NCI-H128 (cell line): ENCODE results near the gene LRRC45.

Source experiments
- DNase-seq: peaks from one replicate; lab custom pipeline; 2025; ENCODE audit not compliant: unreplicated experiment; lab: John Stamatoyannopoulos, UW

Gene LRRC45

DNA sequence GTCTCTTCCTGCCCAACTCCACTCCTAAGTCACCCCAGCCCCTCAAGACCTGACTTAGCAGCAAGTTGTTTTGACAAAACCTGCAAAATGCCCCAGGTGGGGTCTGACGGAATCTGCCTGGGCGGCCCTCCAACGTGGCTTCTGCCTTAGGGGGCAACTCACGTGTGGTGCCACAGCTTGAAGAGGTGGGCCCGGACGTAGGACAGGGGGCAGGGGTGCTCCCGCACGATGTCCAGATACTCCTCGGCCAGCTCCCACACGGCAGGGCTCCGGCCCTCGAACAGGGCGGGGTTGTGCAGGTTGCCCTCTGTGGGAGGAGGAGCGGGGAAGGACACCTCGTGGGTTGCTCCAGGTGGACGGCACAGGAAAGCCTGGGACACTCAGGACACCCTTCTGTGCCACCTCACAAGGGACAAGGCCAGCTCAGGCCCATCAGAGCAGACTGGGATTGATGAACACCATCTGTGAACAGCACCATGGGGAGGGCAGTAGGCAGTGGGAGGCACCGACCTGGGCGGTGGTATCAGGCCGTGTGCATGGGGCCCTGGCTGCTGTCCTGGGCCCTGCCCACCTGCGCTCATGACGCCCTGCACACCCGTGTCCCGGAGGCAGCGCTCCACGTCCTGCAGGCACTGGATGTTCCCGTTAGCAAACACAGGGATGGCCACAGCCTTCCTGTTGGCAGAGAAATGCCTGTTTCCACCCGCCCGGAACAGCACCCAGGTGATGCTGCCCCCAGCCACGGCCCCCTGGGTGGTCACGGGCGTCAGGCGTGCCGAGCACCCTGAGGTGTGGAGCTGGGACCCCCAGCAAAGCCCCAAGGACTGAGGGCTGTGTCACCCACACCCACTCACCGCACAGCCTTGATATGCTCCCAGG is 38.2 kb downstream of the LRRC45 start:
- DNase-seq = no peak

DNA sequence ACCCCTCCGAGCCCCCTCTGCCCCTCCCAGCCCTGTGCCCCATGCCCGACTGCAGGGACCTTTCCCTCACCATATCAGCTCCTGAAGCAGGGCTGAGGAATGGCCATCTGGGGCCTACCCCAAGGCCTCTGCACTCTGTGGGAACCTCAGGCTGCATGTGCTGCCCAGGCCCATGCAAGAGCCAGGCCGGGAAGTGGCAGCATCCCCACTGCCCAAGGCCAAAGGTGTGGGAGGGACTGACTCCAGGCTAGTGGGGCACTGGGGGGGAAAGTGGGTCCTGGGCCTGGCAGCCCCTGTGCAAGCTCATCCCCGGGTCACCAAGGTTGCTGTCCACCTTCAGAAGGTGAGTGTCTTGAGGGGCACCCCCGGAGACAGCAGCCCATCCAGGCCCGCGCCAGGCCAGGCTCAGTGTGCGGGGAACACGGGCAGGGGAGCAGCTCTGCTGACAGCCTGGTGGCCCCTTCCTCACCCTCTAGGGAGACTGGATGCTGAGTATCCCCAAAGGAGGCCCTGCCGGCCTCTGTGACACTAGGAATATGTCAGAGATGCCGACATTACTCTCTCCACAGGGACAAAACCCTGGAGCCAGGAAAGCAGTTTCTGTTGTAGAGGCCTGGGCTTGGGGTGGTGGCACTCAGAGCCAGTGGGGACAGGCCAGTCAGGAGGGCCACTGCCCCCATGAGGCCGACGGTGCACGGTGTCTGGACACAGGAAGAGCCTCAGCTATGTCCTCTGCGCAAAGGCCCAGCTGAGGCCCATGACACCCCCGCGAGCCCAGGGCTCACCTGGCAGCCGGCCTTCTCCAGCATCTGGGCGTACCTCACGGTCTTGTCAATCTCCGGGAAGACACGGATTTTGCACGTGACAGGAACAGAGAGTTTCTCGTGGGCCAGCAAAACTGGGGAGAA is 39.2 kb downstream of the LRRC45 start:
- DNase-seq = no peak

DNA sequence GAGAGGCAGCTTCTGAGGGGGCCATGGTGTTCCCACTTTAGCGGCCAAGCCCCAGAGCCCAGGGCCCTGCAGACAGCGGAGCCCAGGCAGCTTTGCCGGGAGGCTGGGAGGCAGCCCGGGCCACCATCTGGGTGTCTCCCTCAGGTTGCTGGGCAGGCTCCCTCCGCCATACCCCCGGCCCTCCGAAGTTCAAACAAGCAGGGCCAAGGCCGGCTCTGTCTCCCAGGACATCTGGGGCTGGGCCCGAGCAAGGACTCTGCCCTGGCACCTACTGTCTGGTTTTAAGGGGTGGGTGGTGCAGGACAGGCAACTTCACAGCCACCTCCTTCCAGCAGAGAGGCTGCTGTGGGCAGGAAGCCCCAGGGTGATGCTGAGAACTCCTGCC is 39.9 kb downstream of the LRRC45 start:
- DNase-seq = no peak

DNA sequence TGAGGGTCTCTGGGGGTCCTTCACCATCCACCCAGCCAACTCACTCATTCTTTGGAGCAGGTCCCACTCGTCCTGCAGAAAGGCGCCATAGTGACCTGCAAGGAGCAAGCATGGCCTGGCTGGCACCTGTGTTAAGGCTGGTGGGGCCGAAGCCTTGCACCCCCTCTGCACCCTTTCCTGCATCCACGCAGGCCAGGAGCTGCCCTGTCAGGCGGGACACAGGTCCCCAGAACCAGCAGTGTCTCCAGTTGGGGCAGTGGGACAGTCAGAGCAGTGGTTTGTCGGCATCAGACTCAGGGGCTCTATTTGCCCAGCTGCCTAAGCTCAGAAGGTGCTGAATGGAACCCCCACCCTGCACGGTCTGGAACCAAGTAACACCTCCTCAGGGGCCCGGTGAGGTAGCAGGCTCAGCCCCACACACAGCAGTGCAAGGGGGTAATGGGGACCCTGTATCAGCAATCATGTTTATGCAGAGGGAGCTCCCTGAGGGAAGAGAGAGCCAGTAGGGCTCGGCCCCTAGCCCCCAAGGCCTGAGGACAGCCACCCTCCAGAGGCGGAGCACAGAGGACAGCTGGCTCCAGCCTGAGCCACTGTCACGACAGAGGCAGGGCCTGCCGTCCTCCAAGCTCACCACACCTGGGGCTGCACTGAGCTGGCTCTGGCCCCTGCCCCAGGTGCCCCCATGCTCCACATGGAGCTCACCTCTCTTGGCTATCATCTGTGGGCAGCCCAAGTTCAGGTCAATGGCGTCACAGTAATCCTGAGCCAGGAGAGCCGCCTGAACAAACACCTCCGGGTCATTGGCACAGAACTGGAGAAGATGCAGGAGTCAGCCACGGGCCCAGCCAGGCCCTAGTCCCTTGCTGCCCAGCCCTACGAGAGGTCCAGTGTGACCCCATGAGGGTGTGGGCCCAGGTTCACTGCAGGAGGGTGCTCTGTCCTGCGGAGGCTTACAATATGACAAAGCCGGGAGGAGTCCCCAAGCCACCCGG is 40.6 kb downstream of the LRRC45 start:
- DNase-seq = no peak

DNA sequence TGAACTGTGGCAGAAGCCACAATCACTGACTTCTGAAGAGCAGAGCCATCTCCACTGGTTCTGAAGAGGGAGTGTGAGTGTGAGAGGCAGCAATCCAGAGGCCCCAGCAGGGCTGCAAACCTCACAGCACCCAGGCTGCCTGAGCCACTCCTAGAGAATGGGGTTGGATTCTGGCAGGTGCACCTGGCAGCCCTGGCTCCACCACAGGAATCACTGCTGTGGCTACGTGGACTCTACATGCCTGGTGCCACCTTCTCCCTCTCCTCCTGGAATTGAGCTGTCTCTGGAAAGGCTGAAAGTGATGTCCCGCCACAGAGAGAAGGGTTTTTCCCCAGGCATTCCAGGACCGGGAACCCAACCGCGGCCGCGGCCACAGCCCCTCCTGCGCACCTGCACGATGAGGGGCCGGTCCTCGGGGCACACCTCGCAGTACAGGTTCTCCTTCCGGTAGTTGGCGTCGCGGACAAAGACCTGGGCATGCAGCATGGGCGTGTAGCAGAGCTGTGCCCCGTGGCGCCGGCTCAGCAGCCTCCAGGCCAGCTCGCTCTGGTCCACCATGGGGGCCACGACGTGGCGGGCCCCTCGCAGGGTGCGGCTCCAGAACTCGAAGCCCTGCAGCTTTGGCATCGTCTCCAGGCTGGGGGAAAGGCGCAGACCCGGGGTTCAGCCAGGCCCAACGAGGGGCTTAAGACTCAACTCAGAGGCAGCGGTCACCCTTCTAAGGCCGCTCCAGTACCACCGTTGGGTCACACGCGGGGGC is 41.5 kb downstream of the LRRC45 start:
- no peak for DNase-seq

DNA sequence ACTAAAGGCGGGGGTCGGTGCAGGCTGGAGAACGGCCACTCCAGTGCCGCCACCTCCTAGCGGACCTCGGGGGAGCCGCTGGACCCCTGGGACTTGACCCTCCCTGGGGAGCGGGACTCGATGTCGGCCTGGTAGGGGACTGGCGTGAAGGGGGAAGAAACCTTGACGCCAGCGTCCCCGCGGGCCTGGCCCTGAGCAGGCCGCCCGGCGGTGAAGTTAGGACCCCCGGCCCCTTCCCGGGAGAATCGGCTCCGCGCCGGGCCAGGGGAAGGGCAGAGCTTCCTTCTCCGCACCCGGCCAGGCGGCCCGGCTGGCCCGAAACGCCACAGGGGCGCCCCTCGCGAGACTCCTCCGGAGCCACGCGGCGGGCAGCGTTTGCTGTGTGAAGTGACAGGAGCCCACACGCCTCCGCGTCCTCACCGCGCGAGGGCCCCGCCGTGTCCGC is 42.1 kb downstream of the LRRC45 start:
- DNase-seq = no peak

DNA sequence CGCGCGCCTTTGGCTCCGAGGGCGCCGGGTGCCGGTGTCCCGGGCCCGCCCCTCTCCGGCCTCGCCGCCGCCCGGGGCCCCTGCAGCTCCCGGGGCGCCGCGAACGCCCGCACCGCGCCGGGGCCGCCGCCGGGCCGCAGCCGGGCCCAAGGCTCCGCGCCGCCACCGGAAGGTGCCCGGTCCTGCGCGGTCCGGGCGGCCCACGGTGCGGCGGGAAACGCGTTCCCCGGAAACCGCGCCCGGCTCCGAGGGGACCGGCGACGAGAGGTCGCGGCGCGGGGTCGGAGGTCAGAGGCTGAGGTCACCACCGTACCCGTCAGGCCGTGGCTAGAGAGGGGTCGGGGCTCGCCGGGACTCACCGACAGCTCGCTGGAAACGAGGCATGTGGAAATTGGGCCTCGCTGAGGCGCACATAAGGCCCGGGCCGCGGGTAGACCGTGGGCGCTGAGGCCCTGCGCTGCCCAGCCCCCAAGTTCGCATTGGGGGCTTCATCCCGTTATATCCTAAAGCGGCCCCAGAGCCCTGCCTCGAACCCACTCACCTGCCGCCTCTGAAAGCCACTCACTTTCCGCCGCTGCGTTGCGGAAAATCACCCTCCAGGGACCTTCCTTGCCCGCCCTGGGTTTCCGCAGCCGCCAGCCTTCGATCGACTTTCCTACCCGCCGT is 42.7 kb downstream of the LRRC45 start, which contains the start of gene DUS1L:
Gene DUS1L (minus strand): TSS at position 167 of the 666 bp plus-strand sequence. CDS start 745 bp downstream, outside the sequence.
- DNase-seq = no peak

DNA sequence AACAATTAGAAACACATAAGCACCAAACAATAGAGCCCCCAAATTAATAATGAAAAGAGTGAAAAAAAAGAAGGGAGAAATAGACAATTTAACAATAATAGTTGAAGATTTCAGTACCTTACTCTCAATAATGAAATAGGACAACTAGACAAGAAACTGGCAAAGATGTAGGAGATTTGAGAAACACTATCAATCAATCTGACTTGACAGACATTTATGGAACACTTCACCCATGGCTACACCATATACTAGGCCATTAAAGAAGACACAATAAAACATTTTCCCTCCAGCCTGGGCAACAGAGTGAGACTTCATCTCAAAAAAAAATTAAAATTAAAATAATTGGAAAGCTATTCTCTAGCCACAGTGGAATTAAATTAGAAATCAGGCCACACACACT is 47.5 kb downstream of the LRRC45 start:
- DNase-seq = no peak

DNA sequence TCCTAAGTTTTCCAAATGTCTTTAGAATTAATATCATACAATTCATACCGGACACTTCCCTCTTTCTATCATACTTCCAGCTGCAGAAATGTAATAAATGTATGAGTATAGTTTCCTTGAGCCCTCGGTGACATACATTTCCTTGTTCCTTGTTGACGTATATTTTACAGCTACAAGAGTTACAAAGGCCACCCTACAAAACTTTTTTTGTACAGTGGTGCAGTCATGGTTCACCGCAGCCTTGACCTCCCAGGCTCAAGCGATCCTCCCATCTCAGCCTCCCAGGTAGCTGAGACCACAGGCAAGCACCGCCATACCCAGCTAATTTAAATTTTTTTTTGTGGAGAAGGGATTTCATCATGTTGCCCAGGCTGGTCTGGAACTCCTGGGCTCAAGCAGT is 49.7 kb downstream of the LRRC45 start:
- DNase-seq = no peak

DNA sequence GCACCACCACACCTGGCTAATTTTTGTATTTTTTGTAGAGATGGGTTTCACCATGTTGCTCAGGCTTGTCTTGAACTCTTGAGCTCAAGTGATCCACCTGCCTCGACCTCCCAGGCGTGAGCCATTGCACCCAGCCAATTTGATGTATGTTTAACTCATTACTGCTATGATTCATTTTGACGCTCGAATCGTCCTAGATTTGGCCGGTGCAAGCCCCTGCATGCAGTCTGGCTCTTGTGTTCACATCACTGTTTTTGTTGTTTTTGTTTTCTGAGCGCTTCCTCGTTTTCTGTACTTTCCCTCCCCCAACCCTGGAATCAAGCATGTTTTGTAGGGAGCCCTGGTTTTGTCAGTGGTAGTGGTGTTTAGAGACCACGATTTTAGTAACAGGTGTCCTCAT is 50.3 kb downstream of the LRRC45 start:
- DNase-seq = no peak

DNA sequence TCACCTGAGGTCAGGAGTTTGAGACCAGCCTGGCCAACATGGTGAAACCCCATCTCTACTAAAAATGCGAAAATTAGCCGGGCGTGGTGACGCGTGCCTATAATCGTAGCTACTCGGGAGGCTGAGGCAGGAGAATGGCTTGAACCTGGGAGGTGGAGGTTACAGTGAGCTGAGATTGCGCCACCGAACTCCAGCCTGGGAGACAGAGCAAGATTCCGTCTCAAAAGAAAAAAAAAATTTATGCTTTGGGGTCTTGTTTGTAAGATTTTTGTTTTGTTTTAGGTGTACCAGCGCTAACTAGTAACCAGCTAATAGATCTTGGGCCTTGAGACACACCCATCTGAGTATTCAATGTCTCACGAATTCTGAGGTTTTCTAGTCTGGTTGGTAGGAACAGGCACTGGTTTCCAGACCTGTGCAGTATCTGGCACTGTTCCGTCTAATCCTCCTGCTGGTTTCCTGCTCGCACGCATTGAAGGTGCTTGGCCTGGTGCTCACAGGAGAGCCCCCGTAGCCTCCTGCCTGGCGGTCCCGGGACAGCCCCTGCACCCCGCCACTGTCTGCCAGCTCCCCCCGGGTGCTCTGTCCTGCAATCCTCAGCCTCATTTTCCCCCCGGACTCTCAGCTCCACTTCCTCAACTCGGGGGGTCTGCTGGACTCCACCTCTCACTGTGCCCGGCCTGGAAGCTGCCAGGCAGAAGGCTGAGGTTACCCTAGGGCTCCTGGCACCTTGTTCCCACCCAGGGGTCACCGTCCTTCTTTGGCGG is 53.1 kb downstream of the LRRC45 start:
- DNase-seq = no peak

DNA sequence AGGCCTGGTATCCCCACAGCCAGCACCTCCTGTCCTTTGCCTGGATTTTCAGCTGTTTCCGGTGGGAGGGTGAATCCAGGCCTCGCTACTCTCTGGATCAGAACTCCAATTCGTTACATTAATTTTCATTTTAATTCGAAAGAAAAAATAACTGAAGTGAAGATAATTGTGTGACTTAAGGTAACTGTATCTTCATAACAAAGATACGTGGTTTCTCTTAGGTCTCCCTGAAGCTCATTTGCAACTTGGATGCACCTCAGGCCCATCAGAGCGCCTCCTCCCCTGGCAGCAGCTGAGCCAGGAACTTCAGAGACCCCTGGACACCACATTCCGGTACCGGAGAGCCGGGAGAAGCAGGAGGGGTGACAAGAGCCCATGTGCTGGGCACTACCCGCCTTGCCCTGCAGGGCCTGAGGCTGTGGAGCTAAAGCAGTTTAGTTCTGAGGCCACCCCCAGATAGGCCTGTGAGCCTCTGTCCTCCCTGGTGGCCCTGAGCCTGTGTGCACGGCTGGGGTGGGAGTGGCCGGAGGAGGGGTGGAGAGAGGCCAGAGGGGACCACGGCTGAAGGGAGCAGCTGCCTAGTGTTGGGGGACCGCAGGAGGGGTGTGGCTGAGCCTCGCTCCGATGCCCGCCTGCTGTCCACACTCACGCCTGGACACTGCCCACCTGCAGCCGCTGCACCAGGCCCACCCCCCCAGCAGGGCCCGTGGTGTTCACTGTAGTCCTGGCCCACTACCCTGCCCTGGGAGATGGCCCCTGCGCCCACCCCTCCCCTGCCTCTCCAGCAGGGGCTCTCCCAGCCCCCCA is 53.9 kb downstream of the LRRC45 start:
- no peak for DNase-seq

DNA sequence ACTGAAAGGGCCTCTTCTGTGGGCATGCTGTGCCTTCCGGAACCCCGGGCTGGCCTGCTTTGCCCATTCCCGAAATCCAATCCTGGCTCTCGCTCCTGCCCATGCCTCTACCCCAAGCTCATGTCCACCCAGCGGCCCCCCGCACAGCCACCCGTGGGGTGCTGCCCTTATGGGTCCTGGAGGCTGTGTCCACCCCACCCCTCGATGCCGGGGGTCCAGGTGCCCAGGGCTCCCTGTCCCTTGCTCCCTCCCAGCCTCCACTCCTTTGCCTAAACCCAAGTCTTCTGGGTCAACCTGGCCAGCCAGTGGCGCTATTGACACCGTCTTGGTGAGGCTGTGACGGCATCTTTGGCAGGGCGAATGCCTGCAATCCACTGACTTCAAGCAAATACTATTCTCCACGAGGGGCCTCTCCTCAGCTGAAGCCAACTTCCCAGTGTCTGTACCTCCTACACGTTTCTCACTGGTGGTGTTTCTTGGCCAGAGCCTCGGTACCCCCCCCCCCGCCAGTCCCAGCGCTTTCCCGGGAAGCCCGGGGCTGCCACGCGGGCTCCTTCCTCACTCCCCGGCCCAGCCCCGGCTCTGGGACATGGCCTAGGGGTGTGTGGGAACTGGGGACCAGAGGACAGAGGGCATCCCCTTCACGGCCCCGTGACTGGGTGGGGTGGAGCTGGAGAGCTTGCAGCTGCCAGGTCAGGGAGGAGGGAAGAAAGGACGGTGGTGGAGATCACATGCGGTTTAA is 54.7 kb downstream of the LRRC45 start:
- DNase-seq = no peak

DNA sequence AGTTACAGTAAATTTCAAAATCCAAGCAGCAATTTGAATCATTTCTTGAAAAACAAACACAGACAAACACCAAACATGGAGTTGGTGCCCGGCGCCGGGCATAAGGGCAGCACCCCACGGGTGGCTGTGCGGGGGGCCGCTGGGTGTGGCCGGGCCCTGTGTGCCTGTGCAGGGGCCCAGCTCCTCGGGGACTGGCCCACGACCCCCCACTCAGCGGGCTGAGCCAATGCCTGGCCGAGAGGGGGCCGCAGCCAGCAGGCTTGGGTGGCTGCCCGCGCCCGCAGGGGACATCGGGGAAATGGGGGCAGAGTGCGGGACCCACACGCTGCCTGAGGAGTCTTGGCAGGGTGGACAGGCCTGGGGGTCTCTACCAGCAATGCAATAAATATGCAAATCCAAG is 55.3 kb downstream of the LRRC45 start:
- DNase-seq = no peak

DNA sequence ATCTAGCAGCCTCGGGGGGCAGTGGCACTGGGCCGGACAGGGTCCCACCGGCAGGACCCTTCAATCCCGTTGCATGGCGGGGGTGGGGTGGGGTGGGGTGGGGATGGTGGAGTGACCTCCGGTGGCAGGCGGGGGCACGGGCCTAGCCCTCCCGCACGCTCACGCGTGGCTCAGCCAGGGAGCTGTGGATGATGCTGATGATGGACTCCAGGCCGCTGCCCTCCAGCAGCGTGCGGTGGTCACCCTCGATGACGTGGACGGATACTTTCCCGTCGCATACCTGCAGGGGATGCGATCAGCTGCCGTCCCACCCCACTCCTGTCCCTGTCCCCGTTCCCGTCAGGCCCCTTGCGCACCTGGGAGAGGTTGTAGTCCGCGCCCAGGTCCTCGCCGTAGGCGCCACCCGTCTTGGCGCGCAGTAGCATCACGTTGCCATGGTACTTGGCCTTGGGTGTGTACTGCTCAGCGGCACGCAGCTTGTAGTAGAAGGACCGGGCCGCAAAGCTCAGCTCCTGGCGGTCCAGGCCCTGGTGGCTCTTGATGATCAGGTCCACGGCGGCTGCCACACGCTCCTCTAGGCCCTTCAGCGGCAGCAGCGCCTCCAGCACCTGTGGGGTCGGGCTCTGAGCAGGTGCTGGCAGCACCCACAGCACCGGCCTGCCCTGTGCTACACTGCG is 56.0 kb downstream of the LRRC45 start:
- no peak for DNase-seq

DNA sequence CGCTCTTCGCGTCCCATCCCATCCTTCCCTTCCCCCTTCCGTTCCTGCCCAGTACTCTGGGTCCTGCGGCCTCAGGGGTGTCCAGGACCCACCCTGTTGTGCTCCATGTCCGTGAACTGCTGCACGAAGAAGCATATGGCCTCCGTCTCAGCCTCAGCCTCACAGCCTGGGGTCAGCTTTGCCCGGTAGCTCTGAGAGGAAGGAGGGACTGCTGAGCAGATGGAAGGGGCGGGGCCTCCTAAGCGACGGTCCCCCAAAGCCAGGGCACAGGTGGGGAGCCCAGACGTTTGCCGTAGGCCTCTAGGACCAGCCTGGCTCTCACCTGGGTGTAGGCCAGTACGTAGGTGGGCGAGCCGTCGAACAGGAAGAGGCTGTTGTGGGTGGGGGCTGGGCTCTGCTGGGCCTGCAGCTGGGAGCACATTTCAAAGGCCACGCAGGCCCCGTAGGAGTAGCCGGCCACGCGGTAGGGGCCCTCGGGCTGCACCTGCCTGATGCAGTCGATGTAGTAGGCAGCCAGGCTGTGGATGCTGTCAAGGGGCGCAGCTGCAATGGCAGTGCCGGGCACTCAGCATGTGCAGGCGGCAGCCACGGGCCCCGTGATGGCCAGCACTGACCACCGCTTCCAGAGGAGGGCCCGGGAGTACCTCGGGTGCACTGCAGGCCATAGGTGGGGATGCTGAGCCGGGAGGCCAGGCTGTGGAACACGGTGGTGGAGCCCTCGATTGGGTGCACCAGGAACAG is 57.1 kb downstream of the LRRC45 start:
- no peak for DNase-seq
